GM18861 (cell line): Measurements from ENCODE around the gene NUTF2.
A peak's percentile ranks its signal among the peaks of the same experiment; 100 is the strongest.
"Not testable (repeated sequence)": the region's sequence is repeated elsewhere in the genome, so short reads cannot be mapped to it uniquely, and the experiment has no call there.

ENCODE experiments used
- ATAC-seq: cut with Tn5 transposase; IDR thresholded peaks from one replicate; pipeline ENCODE4 v1.9.1; 2021; ENCODE audit not compliant: unreplicated experiment

Gene NUTF2

GRCh38 chr16:67862623-67863583 lies 16.2 kb downstream of the NUTF2 start:
- ATAC-seq: no peak

- ATAC-seq: not testable (repeated sequence)
These were observed 17.3 kb downstream of the NUTF2 start for GRCh38 chr16:67864044-67864443.

GRCh38 chr16:67864594-67864993 lies 17.9 kb downstream of the NUTF2 start:
- no peak for ATAC-seq

- ATAC-seq: no peak
These were observed 18.6 kb downstream of the NUTF2 start for GRCh38 chr16:67865318-67865717.

GRCh38 chr16:67868290-67868689 lies 21.6 kb downstream of the NUTF2 start:
- no peak for ATAC-seq

GRCh38 chr16:67869653-67870052 lies 22.9 kb downstream of the NUTF2 start:
- ATAC-seq: no peak

GRCh38 chr16:67871256-67871655 lies 24.5 kb downstream of the NUTF2 start:
- no peak for ATAC-seq

GRCh38 chr16:67872131-67872630 lies 25.4 kb downstream of the NUTF2 start:
- ATAC-seq: no peak

- peak; percentile 61 for ATAC-seq
These were observed 26.1 kb downstream of the NUTF2 start, which contains the start of gene EDC4 for GRCh38 chr16:67872631-67873434. EDC4 (plus strand) TSS chr16:67873052; CDS start chr16:67873262, 210 bp downstream.

- ATAC-seq: no peak
These were observed 27.0 kb downstream of the NUTF2 start for GRCh38 chr16:67873435-67874370.

- no peak for ATAC-seq
These were observed 27.6 kb downstream of the NUTF2 start for GRCh38 chr16:67874372-67874771.

- no peak for ATAC-seq
These were observed 30.3 kb downstream of the NUTF2 start for GRCh38 chr16:67877064-67877463.

GRCh38 chr16:67878232-67878631 lies 31.5 kb downstream of the NUTF2 start:
- no peak for ATAC-seq

- no peak for ATAC-seq
These were observed 32.1 kb downstream of the NUTF2 start for GRCh38 chr16:67878846-67879245.

GRCh38 chr16:67879462-67879861 lies 32.7 kb downstream of the NUTF2 start:
- ATAC-seq: no peak

GRCh38 chr16:67879936-67880335 lies 33.2 kb downstream of the NUTF2 start:
- ATAC-seq: no peak

- no peak for ATAC-seq
These were observed 33.9 kb downstream of the NUTF2 start for GRCh38 chr16:67880584-67880983.

- ATAC-seq: no peak
These were observed 35.0 kb downstream of the NUTF2 start for GRCh38 chr16:67881621-67882161.

- ATAC-seq: no peak
These were observed 35.8 kb downstream of the NUTF2 start for GRCh38 chr16:67882374-67883145.
